ENCODE results near the gene UBIAD1. TPM values are rescaled to one million over a fixed set of nuclear protein-coding genes. Genes with fewer than 3 reads are reported as not detected.
A peak's percentile ranks its signal among the peaks of the same experiment; 100 is the strongest.
"Not testable (repeated sequence)": the region's sequence is repeated elsewhere in the genome, so short reads cannot be mapped to it uniquely, and the experiment has no call there.

Gene UBIAD1
- total and polyA plus RNA-seq, 2 of the 13 experiments (the other 11 are each of a cell fraction or from before 2014, with no cell fraction given): 16.9 to 20.4 TPM

DNA sequence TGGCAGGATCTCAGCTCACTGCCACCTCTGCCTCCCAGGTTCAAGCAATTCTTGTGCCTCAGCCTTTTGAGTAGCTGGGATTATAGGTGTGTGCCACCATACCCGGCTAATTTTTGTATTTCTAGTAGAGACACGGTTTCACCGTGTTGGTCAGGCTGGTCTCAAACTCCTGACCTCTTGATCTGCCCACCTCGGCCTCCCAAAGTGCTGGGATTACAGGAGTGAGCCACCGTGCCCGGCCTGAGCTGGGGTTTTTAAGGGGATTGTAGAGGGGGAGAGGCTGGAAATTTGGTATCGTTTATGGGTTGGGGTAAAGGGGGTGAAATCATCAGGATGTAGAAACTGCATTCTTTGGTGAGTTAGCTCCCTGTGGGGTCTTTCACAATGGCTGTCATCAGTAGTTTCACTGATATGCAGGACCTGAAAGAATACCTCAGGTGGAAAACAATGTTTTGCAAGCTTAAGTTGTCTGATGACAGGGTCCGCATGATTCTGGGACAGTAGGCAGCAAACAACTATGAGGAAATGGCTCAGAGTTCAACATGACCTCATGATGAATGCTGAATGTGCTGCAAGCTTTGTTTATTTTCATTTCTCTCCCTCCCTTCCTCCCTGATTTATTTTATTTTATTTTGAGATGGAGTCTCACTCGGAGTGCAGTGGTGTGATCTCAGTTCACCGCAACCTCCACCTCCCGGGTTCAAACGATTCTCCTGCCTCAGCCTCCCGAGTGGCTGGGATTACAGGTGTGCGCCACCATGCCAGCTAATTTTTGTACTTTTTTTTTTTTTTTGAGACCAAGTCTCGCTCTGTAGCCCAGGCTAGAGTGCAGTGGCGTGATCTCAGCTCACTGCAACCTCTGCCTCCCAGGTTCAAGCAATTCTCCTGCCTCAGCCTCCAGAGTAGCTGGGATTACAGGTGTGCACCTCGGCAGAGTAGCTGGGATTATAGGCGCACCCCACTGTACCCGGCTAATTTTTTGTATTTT, 5.4 kb upstream of the UBIAD1 start (continued):
- TF ChIP-seq DPF2 (CRISPR knock-in tag; IDR thresholded peaks at IDR 0.05; ENCODE audit: borderline replicate concordance, low read depth): peak; percentile 58; the same call in 1 of the 2 replicates
- TF ChIP-seq GATAD2A (CRISPR knock-in tag; IDR thresholded peaks at IDR 0.05): peak; percentile 91
- TF ChIP-seq SAP130 (CRISPR knock-in tag; IDR thresholded peaks at IDR 0.05; ENCODE audit: low read depth): peak; percentile 91
- TF ChIP-seq ZMYM2 (CRISPR knock-in tag; IDR thresholded peaks at IDR 0.05): peak; percentile 8; the same call in 1 of the 2 replicates
- TF ChIP-seq RARA (CRISPR knock-in tag; IDR thresholded peaks at IDR 0.05): peak; percentile 65
- TF ChIP-seq, protein P1, sequence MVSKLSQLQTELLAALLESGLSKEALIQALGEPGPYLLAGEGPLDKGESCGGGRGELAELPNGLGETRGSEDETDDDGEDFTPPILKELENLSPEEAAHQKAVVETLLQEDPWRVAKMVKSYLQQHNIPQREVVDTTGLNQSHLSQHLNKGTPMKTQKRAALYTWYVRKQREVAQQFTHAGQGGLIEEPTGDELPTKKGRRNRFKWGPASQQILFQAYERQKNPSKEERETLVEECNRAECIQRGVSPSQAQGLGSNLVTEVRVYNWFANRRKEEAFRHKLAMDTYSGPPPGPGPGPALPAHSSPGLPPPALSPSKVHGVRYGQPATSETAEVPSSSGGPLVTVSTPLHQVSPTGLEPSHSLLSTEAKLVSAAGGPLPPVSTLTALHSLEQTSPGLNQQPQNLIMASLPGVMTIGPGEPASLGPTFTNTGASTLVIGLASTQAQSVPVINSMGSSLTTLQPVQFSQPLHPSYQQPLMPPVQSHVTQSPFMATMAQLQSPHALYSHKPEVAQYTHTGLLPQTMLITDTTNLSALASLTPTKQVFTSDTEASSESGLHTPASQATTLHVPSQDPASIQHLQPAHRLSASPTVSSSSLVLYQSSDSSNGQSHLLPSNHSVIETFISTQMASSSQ (IDR thresholded peaks at IDR 0.05; ENCODE audit: low read depth): not testable (repeated sequence)
- TF ChIP-seq, protein P1 (CRISPR knock-in tag; IDR thresholded peaks at IDR 0.05; ENCODE audit: borderline replicate concordance): peak; percentile 11; the same call in 1 of the 2 replicates
- TF ChIP-seq SOX6 (IDR thresholded peaks at IDR 0.05): not testable (repeated sequence)
- peak; percentile 96 for TF ChIP-seq SOX6 (CRISPR knock-in tag; IDR thresholded peaks at IDR 0.05)
- TF ChIP-seq ZNF766 (CRISPR knock-in tag; IDR thresholded peaks at IDR 0.05; ENCODE audit: borderline replicate concordance): peak; percentile 18; the same call in 1 of the 2 replicates
- TF ChIP-seq KAT8 (CRISPR knock-in tag; IDR thresholded peaks at IDR 0.05): peak; percentile 52
- TF ChIP-seq MEF2D (CRISPR knock-in tag; IDR thresholded peaks at IDR 0.05): peak; percentile 54; the same call in 1 of the 2 replicates
- peak; percentile 98 for TF ChIP-seq ZNF460 (CRISPR knock-in tag; IDR thresholded peaks at IDR 0.05; ENCODE audit: borderline replicate concordance)
- TF ChIP-seq FOXA3 (CRISPR knock-in tag; IDR thresholded peaks at IDR 0.05): peak; percentile 90
- peak; percentile 43; the same call in 1 of the 2 replicates for TF ChIP-seq ZNF614 (CRISPR knock-in tag; IDR thresholded peaks at IDR 0.05; ENCODE audit: borderline replicate concordance)
- TF ChIP-seq ZNF441 (CRISPR knock-in tag; IDR thresholded peaks at IDR 0.05; ENCODE audit: borderline replicate concordance): peak; percentile 78
- TF ChIP-seq TCF7 (IDR thresholded peaks at IDR 0.05; ENCODE audit: low read depth): peak; percentile 57; the same call in 1 of the 2 replicates
- TF ChIP-seq, protein P2, sequence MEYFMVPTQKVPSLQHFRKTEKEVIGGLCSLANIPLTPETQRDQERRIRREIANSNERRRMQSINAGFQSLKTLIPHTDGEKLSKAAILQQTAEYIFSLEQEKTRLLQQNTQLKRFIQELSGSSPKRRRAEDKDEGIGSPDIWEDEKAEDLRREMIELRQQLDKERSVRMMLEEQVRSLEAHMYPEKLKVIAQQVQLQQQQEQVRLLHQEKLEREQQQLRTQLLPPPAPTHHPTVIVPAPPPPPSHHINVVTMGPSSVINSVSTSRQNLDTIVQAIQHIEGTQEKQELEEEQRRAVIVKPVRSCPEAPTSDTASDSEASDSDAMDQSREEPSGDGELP (IDR thresholded peaks at IDR 0.05; ENCODE audit: borderline replicate concordance, low read depth): peak; percentile 40; the same call in 1 of the 2 replicates
- peak; percentile 57 for TF ChIP-seq HDAC1 (CRISPR knock-in tag; IDR thresholded peaks at IDR 0.05)
- peak; percentile 52; the same call in 1 of the 2 replicates for TF ChIP-seq PITX1 (CRISPR knock-in tag; IDR thresholded peaks at IDR 0.05)
- TF ChIP-seq, protein P3, sequence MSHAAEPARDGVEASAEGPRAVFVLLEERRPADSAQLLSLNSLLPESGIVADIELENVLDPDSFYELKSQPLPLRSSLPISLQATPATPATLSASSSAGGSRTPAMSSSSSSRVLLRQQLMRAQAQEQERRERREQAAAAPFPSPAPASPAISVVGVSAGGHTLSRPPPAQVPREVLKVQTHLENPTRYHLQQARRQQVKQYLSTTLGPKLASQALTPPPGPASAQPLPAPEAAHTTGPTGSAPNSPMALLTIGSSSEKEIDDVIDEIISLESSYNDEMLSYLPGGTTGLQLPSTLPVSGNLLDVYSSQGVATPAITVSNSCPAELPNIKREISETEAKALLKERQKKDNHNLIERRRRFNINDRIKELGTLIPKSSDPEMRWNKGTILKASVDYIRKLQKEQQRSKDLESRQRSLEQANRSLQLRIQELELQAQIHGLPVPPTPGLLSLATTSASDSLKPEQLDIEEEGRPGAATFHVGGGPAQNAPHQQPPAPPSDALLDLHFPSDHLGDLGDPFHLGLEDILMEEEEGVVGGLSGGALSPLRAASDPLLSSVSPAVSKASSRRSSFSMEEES (CRISPR knock-in tag; IDR thresholded peaks at IDR 0.05): peak; percentile 98
- TF ChIP-seq ZNF878 (CRISPR knock-in tag; IDR thresholded peaks at IDR 0.05): 0 out of 2 replicates have a peak, but pooled peaks have one; percentile 20
- TF ChIP-seq NCOA2 (CRISPR knock-in tag; IDR thresholded peaks at IDR 0.05): peak; percentile 84
- TF ChIP-seq KLF6 (CRISPR knock-in tag; IDR thresholded peaks at IDR 0.05): peak; percentile 64; the same call in 1 of the 2 replicates

Measured in HepG2 (cell line).